Activated CD4-positive, alpha-beta T cell treated with anti-CD3 and anti-CD28 coated beads, Interleukin-2, amount 10 ng/mL, durations not matched to agents 24 days and 14 days (primary cell): ENCODE measurements around the gene GRAMD2A. TPM values are rescaled to one million over a fixed set of nuclear protein-coding genes. Genes with fewer than 3 reads are reported as not detected.

ENCODE experiments used
- DNase-seq: peaks from one replicate; pipeline ENCODE4 v3.0.0; 2022
- H3K27ac Mint-ChIP-seq: one replicate; pipeline ENCODE4 v1.8.0; 2022; ENCODE audit warnings: mild to moderate bottlenecking, mixed read lengths
- H3K27me3 Mint-ChIP-seq: one replicate; pipeline ENCODE4 v1.8.0; 2022; ENCODE audit warnings: mixed read lengths
- H3K36me3 Mint-ChIP-seq: one replicate; pipeline ENCODE4 v1.8.0; 2022; ENCODE audit warnings: low read depth, mild to moderate bottlenecking, mixed read lengths
- H3K4me1 Mint-ChIP-seq: one replicate; pipeline ENCODE4 v1.8.0; 2021; ENCODE audit warnings: mixed read lengths
- H3K4me3 Mint-ChIP-seq: one replicate; pipeline ENCODE4 v1.8.0; 2022; ENCODE audit warnings: mild to moderate bottlenecking, moderate library complexity, mixed read lengths
- H3K9me3 Mint-ChIP-seq: one replicate; pipeline ENCODE4 v1.8.0; 2021; ENCODE audit warnings: mixed read lengths
- intact Hi-C: fragments of 100-400 bp; cut with micrococcal nuclease; formaldehyde crosslinking; loops from one replicate; pipeline ENCODE4 v1.15.1; 2023
- total RNA-seq: library from RNA; stranded (reverse); gene quantifications from 2 replicates; pipeline ENCODE4 v1.2.3, GENCODE V29; 2022

Gene GRAMD2A
- 0.21 TPM in 1 of 2 replicates, not detected in the other for total RNA-seq

GRCh38 chr15:72197460-72198355 is at the start of gene GRAMD2A:
TSS of gene GRAMD2A (minus strand) at chr15:72197787.
- Mint-ChIP-seq H3K27ac (no peak within 1 kb of the TSS), H3K4me3 (peak within 1 kb of the TSS; percentile 69), H3K27me3 (peaks cover 13% of the 10 kb centered on the region), H3K9me3 (no peaks in the 10 kb centered on the region), H3K36me3 (peaks cover 45% of the 10 kb centered on the region), H3K4me1 (peaks cover 17% of the 10 kb centered on the region)
- intact Hi-C loops: loop anchor here (2.0 to 5.0 kb wide), 2 partner anchors 35 to 75 kb away; partner anchors contain the start of genes PARP6 and PKM
- peak; percentile 76 for DNase-seq

GRCh38 chr15:72242775-72243370 is 45.3 kb upstream of the GRAMD2A start:
- no peak for DNase-seq
- Mint-ChIP-seq H3K4me3 (no peak overlapping the region), H3K36me3 (peaks cover 55% of the 10 kb centered on the region), H3K9me3 (no peaks in the 10 kb centered on the region), H3K27me3 (no peaks in the 10 kb centered on the region), H3K27ac (no peak overlapping the region), H3K4me1 (peaks cover 12% of the 10 kb centered on the region)
- intact Hi-C loops: no loop called here

- Mint-ChIP-seq H3K9me3 (no peaks in the 10 kb centered on the region), H3K27me3 (peaks cover 2% of the 10 kb centered on the region), H3K27ac (no peak overlapping the region), H3K4me1 (peaks cover 34% of the 10 kb centered on the region), H3K4me3 (no peak overlapping the region), H3K36me3 (peaks cover 46% of the 10 kb centered on the region)
- intact Hi-C loops: no loop called here
- DNase-seq: no peak
Measured at GRCh38 chr15:72239652-72240051, 42.1 kb upstream of the GRAMD2A start.

- H3K27me3 Mint-ChIP-seq: peaks cover 2% of the 10 kb centered on the region
- no peak for DNase-seq
- peaks cover 37% of the 10 kb centered on the region for H3K4me1 Mint-ChIP-seq
- H3K9me3 Mint-ChIP-seq: no peaks in the 10 kb centered on the region
- intact Hi-C loops: no loop called here
- H3K4me3 Mint-ChIP-seq: no peak overlapping the region
- no peak overlapping the region for H3K27ac Mint-ChIP-seq
- peaks cover 36% of the 10 kb centered on the region for H3K36me3 Mint-ChIP-seq
Measured at GRCh38 chr15:72238586-72238985, 41.0 kb upstream of the GRAMD2A start.

- Mint-ChIP-seq H3K4me1 (peaks cover 38% of the 10 kb centered on the region), H3K4me3 (peak overlapping the region; percentile 84), H3K27ac (peak overlapping the region; percentile 95), H3K27me3 (peaks cover 2% of the 10 kb centered on the region), H3K36me3 (peaks cover 31% of the 10 kb centered on the region), H3K9me3 (no peaks in the 10 kb centered on the region)
- intact Hi-C loops: loop anchor here (1.0 kb wide), 2 partner anchors 10 to 34 kb away; partner anchors contain the start of gene PARP6
- no peak for DNase-seq
Measured at GRCh38 chr15:72237853-72238224, 40.3 kb upstream of the GRAMD2A start.

GRCh38 chr15:72237029-72237852 is 39.7 kb upstream of the GRAMD2A start:
- peak overlapping the region; percentile 95 for H3K27ac Mint-ChIP-seq
- no peaks in the 10 kb centered on the region for H3K9me3 Mint-ChIP-seq
- peaks cover 2% of the 10 kb centered on the region for H3K27me3 Mint-ChIP-seq
- DNase-seq: peak; percentile 92
- H3K4me3 Mint-ChIP-seq: peak overlapping the region; percentile 84
- intact Hi-C loops: loop anchor here (1.0 kb wide), 2 partner anchors 9 to 35 kb away; partner anchors contain the start of gene PARP6
- H3K36me3 Mint-ChIP-seq: peaks cover 25% of the 10 kb centered on the region
- H3K4me1 Mint-ChIP-seq: peaks cover 44% of the 10 kb centered on the region

- Mint-ChIP-seq H3K4me1 (peaks cover 51% of the 10 kb centered on the region), H3K27me3 (peaks cover 2% of the 10 kb centered on the region), H3K9me3 (no peaks in the 10 kb centered on the region), H3K36me3 (peaks cover 17% of the 10 kb centered on the region), H3K4me3 (peak overlapping the region; percentile 84), H3K27ac (peak overlapping the region; percentile 95)
- DNase-seq: no peak
- intact Hi-C loops: loop anchor here (1.0 kb wide), 2 partner anchors 8 to 36 kb away; partner anchors contain the start of gene PARP6
Measured at GRCh38 chr15:72236381-72237003, 38.9 kb upstream of the GRAMD2A start.

GRCh38 chr15:72235298-72235697 is 37.7 kb upstream of the GRAMD2A start:
- Mint-ChIP-seq H3K9me3 (no peaks in the 10 kb centered on the region), H3K36me3 (peaks cover 12% of the 10 kb centered on the region), H3K27ac (no peak overlapping the region), H3K4me1 (peaks cover 50% of the 10 kb centered on the region), H3K27me3 (peaks cover 2% of the 10 kb centered on the region), H3K4me3 (no peak overlapping the region)
- DNase-seq: no peak
- intact Hi-C loops: no loop called here

GRCh38 chr15:72233769-72234168 is 36.2 kb upstream of the GRAMD2A start:
- DNase-seq: no peak
- H3K27ac Mint-ChIP-seq: no peak overlapping the region
- H3K27me3 Mint-ChIP-seq: peaks cover 2% of the 10 kb centered on the region
- H3K9me3 Mint-ChIP-seq: no peaks in the 10 kb centered on the region
- peaks cover 18% of the 10 kb centered on the region for H3K36me3 Mint-ChIP-seq
- H3K4me1 Mint-ChIP-seq: peaks cover 48% of the 10 kb centered on the region
- H3K4me3 Mint-ChIP-seq: no peak overlapping the region
- intact Hi-C loops: loop anchor here (5.0 kb wide), 1 partner anchor 36 kb away; the partner anchor contains the start of gene GRAMD2A

- H3K4me1 Mint-ChIP-seq: peaks cover 45% of the 10 kb centered on the region
- DNase-seq: peak; percentile 87
- intact Hi-C loops: loop anchor here (1.0 to 5.0 kb wide), 2 partner anchors 35 to 40 kb away; partner anchors contain the start of genes GRAMD2A and PARP6
- H3K36me3 Mint-ChIP-seq: peaks cover 30% of the 10 kb centered on the region
- H3K27me3 Mint-ChIP-seq: no peaks in the 10 kb centered on the region
- peak overlapping the region; percentile 95 for H3K4me3 Mint-ChIP-seq
- peak overlapping the region; percentile 98 for H3K27ac Mint-ChIP-seq
- H3K9me3 Mint-ChIP-seq: no peaks in the 10 kb centered on the region
Measured at GRCh38 chr15:72231833-72232478, 34.4 kb upstream of the GRAMD2A start.

GRCh38 chr15:72231066-72231832 is 33.7 kb upstream of the GRAMD2A start, which contains the start of gene PKM:
TSS of gene PKM (minus strand) at chr15:72231190. CDS start at chr15:72219097, 12,093 bp downstream.
- peak within 1 kb of the TSS; percentile 95 for H3K4me3 Mint-ChIP-seq
- H3K36me3 Mint-ChIP-seq: peaks cover 35% of the 10 kb centered on the region
- H3K27ac Mint-ChIP-seq: peak within 1 kb of the TSS; percentile 98
- intact Hi-C loops: loop anchor here (1.0 to 5.0 kb wide), 2 partner anchors 34 to 41 kb away; partner anchors contain the start of genes GRAMD2A and PARP6
- H3K9me3 Mint-ChIP-seq: no peaks in the 10 kb centered on the region
- no peaks in the 10 kb centered on the region for H3K27me3 Mint-ChIP-seq
- H3K4me1 Mint-ChIP-seq: peaks cover 45% of the 10 kb centered on the region
- DNase-seq: peak; percentile 99
